Stimulated activated CD8-positive, alpha-beta memory T cell treated with anti-CD3 and anti-CD28 coated beads, Interleukin-12 subunit alpha, Interleukin-12 subunit beta, amount 100 ng/mL, for 24 hours (primary cell): ENCODE results near the gene STAB2.

ENCODE experiments used
- DNase-seq: peaks from one replicate; pipeline ENCODE4 v3.0.0-alpha.2; 2020; ENCODE audit errors: extremely low read depth

Gene STAB2

GRCh38 chr12:103779410-103780092 lies 192.5 kb downstream of the STAB2 start:
- no peak for DNase-seq

- DNase-seq = no peak
Observed at GRCh38 chr12:103780093-103780440, 193.0 kb downstream of the STAB2 start.

- no peak for DNase-seq
Observed at GRCh38 chr12:103780992-103781391, 193.9 kb downstream of the STAB2 start.

GRCh38 chr12:103782399-103782798 lies 195.3 kb downstream of the STAB2 start:
- no peak for DNase-seq

- no peak for DNase-seq
Observed at GRCh38 chr12:103783744-103784664, 196.9 kb downstream of the STAB2 start.

- DNase-seq = no peak
Observed at GRCh38 chr12:103785243-103786031, 198.4 kb downstream of the STAB2 start.

GRCh38 chr12:103786201-103786600 lies 199.1 kb downstream of the STAB2 start:
- DNase-seq = no peak

GRCh38 chr12:103791350-103791920 lies 204.4 kb downstream of the STAB2 start:
- DNase-seq = no peak

- DNase-seq = no peak
Observed at GRCh38 chr12:103793046-103793445, 206.0 kb downstream of the STAB2 start.

- no peak for DNase-seq
Observed at GRCh38 chr12:103793512-103794045, 206.5 kb downstream of the STAB2 start.

GRCh38 chr12:103794309-103795213 lies 207.5 kb downstream of the STAB2 start:
- DNase-seq = no peak

GRCh38 chr12:103798586-103798985 lies 211.5 kb downstream of the STAB2 start:
- no peak for DNase-seq

- no peak for DNase-seq
Observed at GRCh38 chr12:103799504-103799856, 212.4 kb downstream of the STAB2 start.

GRCh38 chr12:103799857-103800771 lies 213.0 kb downstream of the STAB2 start:
- DNase-seq = no peak

- no peak for DNase-seq
Observed at GRCh38 chr12:103801709-103802585, 214.9 kb downstream of the STAB2 start.

- DNase-seq = no peak
Observed at GRCh38 chr12:103802586-103802886, 215.5 kb downstream of the STAB2 start.

GRCh38 chr12:103803847-103804246 lies 216.8 kb downstream of the STAB2 start:
- DNase-seq = no peak

GRCh38 chr12:103805655-103806360 lies 218.7 kb downstream of the STAB2 start:
- DNase-seq = no peak
